Heart left ventricle (tissue), 13 donors: ENCODE data around the gene ADAMTSL1.

Experiments used
- POLR2A ChIP-seq, 2 donors: fragments of 450-650 bp; IDR thresholded peaks; one replicate each; pipeline ENCODE4 v1.6.1; 2017; ENCODE audit warnings: antibody characterized with exemption in 2 of 2, mild to moderate bottlenecking in 2 of 2, moderate library complexity in 2 of 2
- TF ChIP-seq, protein P1 (sequence below), 12 donors: fragments of 200-600 bp; sonication (generic) in 4 of 12; IDR thresholded peaks; one replicate each; pipeline versions ENCODE4 v1.5.0 to v1.8.0; 2018 to 2022; ENCODE audit warnings: antibody characterized with exemption in 12 of 12, mild to moderate bottlenecking in 5 of 12
- donor health status: ischemic (EF 13 %, LVEDD 7.1; RV severe dilation, severe dysfunction).
- donor health status: DM: no; HTN: yes; CAD: no.
- donor health status: DM: no; HTN: no; CAD: no.
- donor health status: ischemic (EF 25% LVEDD 6.9; RV normal size, moderate dysfunction).
- donor health status: ischemic (EF 25% LVEDD 5.7; RV mildly dilated, moderate dysfunction).
- donor health status: ischemic (EF 35%, LVEDD 5.7; RV mildly dilated, moderate dysfunction).
- donor health status: nonischemic (EF 11% LVEDD 7.7; RV severe dilation, severe dysfunction).
- donor health status: DM: yes; HTN: yes; CAD: no.
- donor health status: PGD.
- donor health status: ischemic (EF 29% LVEDD 5.4; RV normal size, mild dysfunction).
- donor health status: nonischemic (EF 23%, LVEDD 6.1; RV moderate dilation, normal function).

DNA sequence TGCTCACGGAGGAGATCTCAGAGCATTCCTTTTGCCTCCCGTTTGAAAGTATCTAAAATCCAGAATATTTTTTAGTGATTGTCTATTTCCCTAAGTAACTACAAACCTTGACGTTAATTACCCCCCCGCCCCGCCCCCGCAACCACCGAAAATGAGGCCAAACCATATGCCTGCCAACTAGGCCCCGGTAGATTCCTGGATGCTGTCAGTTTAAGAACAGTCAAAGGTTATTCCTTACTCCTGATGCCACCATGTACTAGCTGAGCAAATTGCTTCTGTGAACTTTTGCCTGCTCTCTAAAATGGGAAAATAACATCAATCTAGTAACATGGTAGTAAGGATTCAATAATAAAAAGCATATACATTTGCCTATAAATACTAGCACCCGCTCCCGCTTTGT is 314.3 kb downstream of the ADAMTSL1 start:
- TF ChIP-seq, protein P1, sequence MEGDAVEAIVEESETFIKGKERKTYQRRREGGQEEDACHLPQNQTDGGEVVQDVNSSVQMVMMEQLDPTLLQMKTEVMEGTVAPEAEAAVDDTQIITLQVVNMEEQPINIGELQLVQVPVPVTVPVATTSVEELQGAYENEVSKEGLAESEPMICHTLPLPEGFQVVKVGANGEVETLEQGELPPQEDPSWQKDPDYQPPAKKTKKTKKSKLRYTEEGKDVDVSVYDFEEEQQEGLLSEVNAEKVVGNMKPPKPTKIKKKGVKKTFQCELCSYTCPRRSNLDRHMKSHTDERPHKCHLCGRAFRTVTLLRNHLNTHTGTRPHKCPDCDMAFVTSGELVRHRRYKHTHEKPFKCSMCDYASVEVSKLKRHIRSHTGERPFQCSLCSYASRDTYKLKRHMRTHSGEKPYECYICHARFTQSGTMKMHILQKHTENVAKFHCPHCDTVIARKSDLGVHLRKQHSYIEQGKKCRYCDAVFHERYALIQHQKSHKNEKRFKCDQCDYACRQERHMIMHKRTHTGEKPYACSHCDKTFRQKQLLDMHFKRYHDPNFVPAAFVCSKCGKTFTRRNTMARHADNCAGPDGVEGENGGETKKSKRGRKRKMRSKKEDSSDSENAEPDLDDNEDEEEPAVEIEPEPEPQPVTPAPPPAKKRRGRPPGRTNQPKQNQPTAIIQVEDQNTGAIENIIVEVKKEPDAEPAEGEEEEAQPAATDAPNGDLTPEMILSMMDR (IDR thresholded peaks at IDR 0.05): no peak
- TF ChIP-seq POLR2A (IDR thresholded peaks at IDR 0.05): no peak
